GM12891 (cell line): Measurements from ENCODE around the gene PGC.

Experiments used
- PAX5 ChIP-seq: IDR thresholded peaks from 2 replicates; pipeline ENCODE4 v1.6.1; 2011; ENCODE audit warnings: low read length, moderate library complexity, mild to moderate bottlenecking; ENCODE audit not compliant: insufficient read depth, severe bottlenecking
- POLR2A ChIP-seq: IDR thresholded peaks from 2 replicates; pipeline ENCODE4 v1.6.1; 2011; ENCODE audit warnings: low read depth, low read length, control low read depth
- POLR2AphosphoS5 ChIP-seq: IDR thresholded peaks from 2 replicates; pipeline ENCODE4 v1.6.1; 2011; ENCODE audit warnings: low read depth, low read length, control low read depth
- SPI1 ChIP-seq: IDR thresholded peaks from 2 replicates; pipeline ENCODE4 v1.6.1; 2011; ENCODE audit warnings: low read depth, low read length, control low read depth
- TAF1 ChIP-seq: IDR thresholded peaks from 2 replicates; pipeline ENCODE4 v1.6.1; 2011; ENCODE audit warnings: low read depth, low read length, control low read depth

DNA sequence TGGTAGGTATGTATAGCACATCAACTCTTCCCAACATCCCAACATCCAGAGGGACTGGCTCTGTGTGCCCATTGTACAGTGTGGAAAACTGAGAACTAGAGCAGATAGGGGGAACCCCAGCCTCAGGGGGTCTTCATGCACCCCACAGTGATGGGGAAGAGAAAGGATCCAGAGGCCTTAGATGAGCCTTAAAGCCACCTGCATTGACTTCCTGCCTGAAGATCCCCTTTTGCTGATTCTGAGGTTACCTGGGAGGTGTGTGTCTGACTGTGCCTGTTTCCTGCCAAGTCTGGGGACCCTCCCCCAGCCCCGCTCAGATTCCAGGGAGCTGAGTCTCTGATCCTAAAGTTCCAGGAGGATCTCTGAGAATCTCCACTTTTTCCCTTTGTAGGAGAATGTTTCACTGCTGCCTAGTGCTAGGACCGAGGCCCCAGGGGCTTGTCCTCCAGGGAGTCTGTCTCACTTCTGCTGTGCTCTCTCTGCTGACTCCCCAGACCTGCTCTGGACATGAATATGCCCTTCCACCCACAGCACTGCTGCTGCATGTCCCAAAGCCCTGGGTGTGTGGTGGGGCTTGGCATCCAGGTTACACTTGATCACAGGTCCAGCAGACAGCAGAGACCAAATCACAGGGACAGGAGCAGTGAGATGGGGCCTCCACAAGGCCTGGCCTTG is 12.8 kb upstream of the PGC start:
- TF ChIP-seq TAF1 (no peak), POLR2A (no peak), POLR2AphosphoS5 (no peak), SPI1 (no peak), PAX5 (no peak)
